DMS53 treated with DMSO at 0.1 percent for 48 hours (cell line): ENCODE results near the gene APOC1.
"Not testable (repeated sequence)": the region's sequence is repeated elsewhere in the genome, so short reads cannot be mapped to it uniquely, and the experiment has no call there.

Experiments used
- DNase-seq: peaks from one replicate; lab custom pipeline; 2025; ENCODE audit not compliant: unreplicated experiment; lab: John Stamatoyannopoulos, UW

The APOC1 gene

GRCh38 chr19:44912854-44913253, 1.6 kb upstream of the APOC1 start:
- DNase-seq: no peak

DNA sequence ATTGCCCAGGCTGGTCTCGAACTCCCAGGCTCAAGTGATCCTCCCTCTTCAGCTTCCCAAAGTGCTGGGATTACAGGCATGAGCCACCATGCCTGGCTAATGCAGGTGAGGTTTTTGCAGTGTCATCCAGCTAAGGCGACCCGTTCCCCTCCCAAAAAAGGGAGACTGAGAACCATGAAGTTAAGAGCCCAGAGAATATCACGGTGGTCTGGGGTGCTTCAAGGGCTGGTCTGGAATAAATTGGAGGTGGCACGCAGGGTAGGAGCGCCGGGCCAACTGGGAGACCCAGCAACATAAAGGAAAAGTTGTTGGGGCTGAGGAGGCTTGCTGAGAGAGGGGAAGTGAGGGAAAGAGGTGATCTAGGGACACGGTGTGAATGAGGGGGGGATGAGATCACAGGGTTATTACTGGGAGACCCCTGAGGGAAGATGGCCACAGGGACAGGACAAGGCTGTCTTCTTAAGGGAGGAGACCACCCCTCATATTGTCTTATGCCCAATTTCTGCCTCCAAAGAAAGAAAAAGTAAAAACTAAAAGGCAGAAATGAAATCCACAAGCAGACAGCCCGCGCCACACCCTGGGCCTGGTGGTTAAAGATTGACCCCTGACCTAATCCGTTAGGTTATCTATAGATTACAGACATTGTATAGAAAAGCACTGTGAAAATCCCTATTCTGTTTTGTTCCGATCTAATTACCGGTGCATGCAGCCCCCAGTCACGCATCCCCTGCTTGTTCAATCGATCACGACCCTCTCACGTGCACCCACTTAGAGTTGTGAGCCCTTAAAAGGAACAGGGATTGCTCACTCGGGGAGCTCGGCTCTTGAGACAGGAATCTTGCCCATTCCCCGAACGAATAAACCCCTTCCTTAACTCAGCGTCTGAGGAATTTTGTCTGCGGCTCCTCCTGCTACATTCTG, 636 bp upstream of the APOC1 start:
- DNase-seq: not testable (repeated sequence)

GRCh38 chr19:44924243-44924725, 9.9 kb downstream of the APOC1 start:
- DNase-seq: no peak

- no peak for DNase-seq
Observed at GRCh38 chr19:44925114-44925891, 10.9 kb downstream of the APOC1 start.

- not testable (repeated sequence) for DNase-seq
Observed at GRCh38 chr19:44926245-44927077, 12.1 kb downstream of the APOC1 start.

- DNase-seq: no peak
Observed at GRCh38 chr19:44927746-44928145, 13.3 kb downstream of the APOC1 start.

GRCh38 chr19:44930088-44930487, 15.7 kb downstream of the APOC1 start:
- no peak for DNase-seq

DNA sequence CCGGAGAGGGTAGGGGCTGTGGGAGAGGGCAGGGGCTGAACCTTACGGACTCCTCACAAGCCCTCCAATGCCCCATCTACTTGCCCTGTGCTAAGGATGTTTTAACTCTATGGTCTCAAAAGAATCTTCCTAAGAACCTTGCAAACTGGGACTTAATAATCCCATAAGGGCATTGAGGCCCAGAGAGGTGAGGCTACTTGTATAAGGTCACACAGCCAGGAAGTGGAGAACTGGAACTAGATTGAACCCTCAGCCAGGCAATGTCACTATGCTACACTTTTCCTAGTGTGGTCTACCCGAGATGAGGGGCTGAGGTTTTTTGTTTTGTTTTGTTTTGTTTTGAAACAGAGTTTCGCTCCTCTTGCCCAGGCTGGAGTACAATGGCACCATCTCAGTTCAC, 17.1 kb downstream of the APOC1 start:
- no peak for DNase-seq

- DNase-seq: no peak
Observed at GRCh38 chr19:44939668-44940067, 25.3 kb downstream of the APOC1 start.

DNA sequence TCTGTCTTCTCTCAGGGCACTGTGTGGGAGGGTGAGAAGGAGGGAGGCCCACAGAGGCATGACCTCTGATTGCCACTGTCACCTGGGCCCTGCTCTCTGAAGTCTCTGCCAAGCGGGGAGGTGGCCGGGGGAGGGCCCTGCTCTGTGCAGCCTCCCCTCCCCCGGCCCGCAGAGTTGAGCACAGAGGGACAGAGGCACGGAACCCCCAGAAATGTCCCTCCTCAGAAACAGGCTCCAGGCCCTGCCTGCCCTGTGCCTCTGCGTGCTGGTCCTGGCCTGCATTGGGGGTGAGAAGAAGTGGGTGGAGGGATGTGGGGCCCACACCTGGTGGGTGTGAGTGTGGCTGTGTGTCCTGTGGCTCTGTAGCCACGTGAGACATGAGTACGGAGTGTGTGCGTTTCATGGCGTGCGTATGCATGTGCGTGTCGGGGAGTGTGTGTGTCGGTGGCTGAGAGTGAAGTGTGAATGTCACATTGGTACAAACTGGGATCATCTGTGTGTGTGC, 27.7 kb downstream of the APOC1 start, which contains the start of gene APOC4:
TSS of gene APOC4 (plus strand) at position 171 of the 505 bp plus-strand sequence. CDS start at position 212, 41 bp downstream.
- no peak for DNase-seq

DNA sequence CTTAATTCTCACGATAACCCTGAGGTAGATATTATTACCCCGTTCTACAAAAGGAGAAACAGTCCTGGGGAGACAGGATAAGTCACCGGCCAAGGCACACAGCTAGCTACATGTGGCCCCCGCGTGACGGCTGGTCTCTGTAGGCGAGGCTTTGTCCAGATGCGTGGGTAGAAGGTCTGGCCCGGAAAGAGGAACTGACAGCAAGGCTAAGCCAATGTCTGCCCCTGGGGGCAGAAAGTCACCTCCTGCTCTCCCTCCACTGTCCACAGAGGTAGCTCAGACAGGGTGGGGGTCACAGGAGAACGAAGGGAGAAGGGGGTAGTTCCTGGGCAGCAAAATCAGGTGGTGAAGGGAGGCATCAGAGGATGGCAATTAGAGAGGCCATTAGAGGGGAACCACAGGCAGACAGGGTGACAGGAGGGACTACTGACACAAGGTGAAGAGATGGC, 29.4 kb downstream of the APOC1 start:
- DNase-seq: no peak

DNA sequence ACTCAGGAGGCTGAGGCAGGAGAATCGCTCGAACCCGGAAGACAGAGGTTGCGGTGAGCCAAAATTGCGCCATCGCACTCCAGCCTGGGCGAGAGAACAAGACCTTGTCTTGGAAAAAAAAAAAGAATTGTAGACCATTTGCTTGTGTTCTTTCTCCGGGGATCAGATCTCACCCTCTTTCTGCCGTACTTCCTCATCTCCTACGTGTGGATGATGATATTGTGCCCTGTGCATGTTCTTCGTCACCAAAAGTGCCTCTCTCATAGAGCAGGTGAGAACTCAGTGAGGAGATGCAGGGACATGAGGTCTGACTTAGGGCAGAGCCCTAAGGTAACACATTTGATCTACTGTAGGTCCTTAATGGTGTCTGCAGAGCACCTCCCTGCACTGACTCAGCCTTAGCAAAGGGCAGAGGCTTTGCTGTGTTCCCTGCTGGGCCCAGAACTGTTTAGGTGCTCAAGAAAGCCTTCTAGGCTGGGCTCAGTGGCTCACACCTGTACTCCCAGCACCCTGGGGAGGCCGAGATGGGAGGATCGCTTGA, 32.7 kb downstream of the APOC1 start:
- DNase-seq: no peak

DNA sequence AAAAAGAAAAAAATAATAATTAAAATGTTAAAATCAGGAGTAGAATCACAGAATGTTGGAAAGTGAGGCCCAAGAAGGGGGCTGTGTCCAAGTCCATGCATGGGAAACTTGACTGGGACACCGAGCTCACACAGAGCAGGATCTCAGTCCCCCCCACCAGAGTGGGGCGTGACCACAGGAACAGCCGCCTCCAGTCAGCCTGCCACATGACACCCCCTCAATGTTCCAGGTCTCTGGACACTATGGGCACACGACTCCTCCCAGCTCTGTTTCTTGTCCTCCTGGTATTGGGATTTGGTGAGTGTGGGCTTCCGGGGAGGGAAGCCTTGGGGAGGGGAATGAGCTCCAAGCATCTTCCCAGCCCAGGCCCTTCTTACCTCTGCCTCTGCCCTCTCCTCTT, 33.8 kb downstream of the APOC1 start:
- DNase-seq: no peak

- no peak for DNase-seq
Observed at GRCh38 chr19:44948763-44949374, 34.5 kb downstream of the APOC1 start.

DNA sequence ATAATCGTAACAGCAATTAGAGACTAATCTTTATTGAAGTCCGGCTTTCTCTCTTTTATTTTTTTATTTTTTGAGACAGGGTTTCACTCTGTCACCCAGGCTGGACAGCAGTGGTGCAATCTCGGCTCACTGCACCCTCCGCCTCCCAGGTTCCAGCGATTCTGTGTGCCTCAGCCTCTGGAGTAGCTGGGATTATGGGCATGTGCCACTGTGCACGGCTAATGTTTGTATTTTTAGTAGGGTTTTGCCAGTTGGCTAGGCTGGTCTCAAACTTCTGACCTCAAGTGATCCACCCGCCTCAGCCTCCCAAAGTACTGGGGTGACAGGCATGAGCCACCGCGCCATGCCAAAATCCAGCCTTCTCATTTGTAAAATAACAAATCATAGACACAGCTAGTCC, 35.1 kb downstream of the APOC1 start:
- DNase-seq: no peak

GRCh38 chr19:44951179-44952159, 37.1 kb downstream of the APOC1 start:
- peak; percentile 38 for DNase-seq

DNA sequence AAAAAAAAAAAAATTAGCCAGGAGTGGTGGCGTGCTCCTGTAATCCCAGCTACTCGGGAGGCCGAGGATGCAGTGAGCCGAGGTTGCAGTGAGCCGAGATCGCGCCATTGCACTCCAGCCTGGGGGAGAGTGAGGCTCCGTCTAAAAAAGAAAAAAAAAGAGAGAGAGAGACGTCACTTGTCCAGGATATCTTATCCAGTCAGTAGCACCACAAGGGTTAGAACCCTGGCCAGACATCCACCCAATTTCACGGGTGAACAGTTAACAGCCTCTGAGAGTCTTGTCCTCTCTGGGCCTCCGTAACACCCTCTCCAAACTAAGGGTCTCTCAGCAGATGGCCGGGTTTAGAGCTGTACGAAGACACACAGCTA, 39.9 kb downstream of the APOC1 start:
- DNase-seq: no peak

DNA sequence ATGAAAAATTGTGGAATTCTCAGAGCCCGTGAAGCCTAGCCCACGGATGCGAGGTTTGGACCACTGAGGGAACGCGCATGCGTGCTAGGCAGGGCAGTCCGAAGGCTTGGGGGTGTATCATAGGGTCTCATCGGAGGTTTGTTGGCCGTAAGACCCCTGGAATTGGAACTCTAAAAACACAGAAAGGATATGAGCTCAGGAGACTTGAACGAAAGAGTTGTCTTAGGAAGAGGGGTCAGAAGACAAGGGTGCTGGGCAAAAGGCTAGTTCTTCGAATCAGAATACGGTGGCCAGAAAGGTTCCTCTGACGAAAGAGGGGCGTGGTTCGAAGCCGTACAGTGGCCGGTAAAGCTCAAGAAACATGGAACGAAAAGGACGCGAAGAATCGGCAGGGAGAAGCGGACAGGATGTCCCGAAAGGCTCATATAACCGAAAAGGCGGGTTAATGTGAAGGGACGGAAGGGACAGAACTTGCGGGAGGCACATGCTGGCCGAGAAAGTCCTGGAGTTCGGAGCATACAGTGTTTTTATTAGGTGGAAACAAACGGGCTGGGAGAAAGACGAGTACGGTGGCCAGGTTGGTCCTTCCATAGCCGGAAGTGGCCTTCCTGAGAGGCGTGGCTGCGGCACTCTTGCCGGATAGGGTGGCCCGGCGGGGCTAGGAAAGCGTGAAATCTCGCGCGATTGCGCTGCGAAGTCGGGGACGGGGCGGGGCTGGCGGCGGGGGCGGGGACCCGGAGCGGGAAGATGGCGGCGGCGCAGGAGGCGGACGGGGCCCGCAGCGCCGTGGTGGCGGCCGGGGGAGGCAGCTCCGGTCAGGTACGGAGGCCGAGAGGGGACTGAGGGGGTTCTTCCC, 40.5 kb downstream of the APOC1 start, which contains the start of gene CLPTM1:
TSS of gene CLPTM1 (plus strand) at position 732 of the 856 bp plus-strand sequence. CDS start at position 748, 16 bp downstream.
- peak; percentile 83 for DNase-seq
